ENCODE results near the gene ATP6V1E1. TPM values are rescaled to one million over a fixed set of nuclear protein-coding genes. Genes with fewer than 3 reads are reported as not detected.
"Not testable (repeated sequence)": the region's sequence is repeated elsewhere in the genome, so short reads cannot be mapped to it uniquely, and the experiment has no call there.

The ATP6V1E1 gene
- total RNA-seq: 10 to 100 TPM; 68.1 to 68.2 TPM

- peaks cover 11% of the 10 kb centered on the region for H3K36me3 Mint-ChIP-seq (ENCODE audit: low read depth)
- ATAC-seq (peak; percentile 100), DNase-seq (peak; percentile 97)
- H3K4me1 Mint-ChIP-seq (ENCODE audit: low read depth): peaks cover 16% of the 10 kb centered on the region
- intact Hi-C loops (cut with micrococcal nuclease): no loop called here
- H3K4me3 Mint-ChIP-seq: peak within 1 kb of the TSS; percentile 97
- CTCF ChIA-PET: interaction anchor here (1.4 kb wide), 1 partner anchor 447 kb away, joined by 4 read pairs; no protein-coding TSS in a partner anchor
- POLR2A ChIA-PET: interaction anchor here (1.2 kb wide), 1 partner anchor 10 kb away, joined by 4 read pairs; the partner anchor contains the start of gene BCL2L13
- H3K27ac Mint-ChIP-seq: peak within 1 kb of the TSS; percentile 97
- TF ChIP-seq CTCF (IDR thresholded peaks at IDR 0.05): no peak
- no peaks in the 10 kb centered on the region for H3K9me3 Mint-ChIP-seq
- no peaks in the 10 kb centered on the region for H3K27me3 Mint-ChIP-seq
Measured at GRCh38 chr22:17628406-17629172, at the start of gene ATP6V1E1. Gene ATP6V1E1, minus strand, starts transcription at chr22:17628749. Its CDS starts 114 bp downstream, at chr22:17628635.

GRCh38 chr22:17675584-17675983, 47.0 kb upstream of the ATP6V1E1 start:
- Mint-ChIP-seq H3K4me1 (ENCODE audit: low read depth) (peaks cover 30% of the 10 kb centered on the region), H3K9me3 (no peaks in the 10 kb centered on the region), H3K27me3 (no peaks in the 10 kb centered on the region), H3K27ac (no peak overlapping the region), H3K36me3 (ENCODE audit: low read depth) (peaks cover 4% of the 10 kb centered on the region), H3K4me3 (no peak overlapping the region)
- DNase-seq (no peak), ATAC-seq (no peak)
- ChIA-PET POLR2A (no interaction called here), CTCF (interaction anchor here (1.4 kb wide), 1 partner anchor 66 kb away, joined by 3 read pairs; no protein-coding TSS in a partner anchor)
- TF ChIP-seq CTCF (IDR thresholded peaks at IDR 0.05): no peak
- intact Hi-C loops (cut with micrococcal nuclease): no loop called here

GRCh38 chr22:17674152-17674551, 45.6 kb upstream of the ATP6V1E1 start:
- ChIA-PET CTCF (no interaction called here), POLR2A (no interaction called here)
- Mint-ChIP-seq H3K27me3 (no peaks in the 10 kb centered on the region), H3K36me3 (ENCODE audit: low read depth) (peaks cover 16% of the 10 kb centered on the region), H3K4me1 (ENCODE audit: low read depth) (peaks cover 30% of the 10 kb centered on the region), H3K27ac (peak overlapping the region; percentile 23), H3K9me3 (no peaks in the 10 kb centered on the region), H3K4me3 (no peak overlapping the region)
- no peak for TF ChIP-seq CTCF (IDR thresholded peaks at IDR 0.05)
- ATAC-seq (no peak), DNase-seq (no peak)
- intact Hi-C loops (cut with micrococcal nuclease): no loop called here

- no peaks in the 10 kb centered on the region for H3K27me3 Mint-ChIP-seq
- H3K4me1 Mint-ChIP-seq (ENCODE audit: low read depth): peaks cover 30% of the 10 kb centered on the region
- CTCF ChIA-PET: interaction anchor here (0.9 to 1.5 kb wide), 3 partner anchors 32 to 61 kb away, joined by 3 to 4 read pairs (median 4); partner anchors contain the start of gene BCL2L13
- ATAC-seq: peak; percentile 76
- H3K36me3 Mint-ChIP-seq (ENCODE audit: low read depth): peaks cover 17% of the 10 kb centered on the region
- H3K4me3 Mint-ChIP-seq: no peak overlapping the region
- no peaks in the 10 kb centered on the region for H3K9me3 Mint-ChIP-seq
- peak overlapping the region; percentile 75 for H3K27ac Mint-ChIP-seq
- no peak for TF ChIP-seq CTCF (IDR thresholded peaks at IDR 0.05)
- peak; percentile 54 for DNase-seq
- intact Hi-C loops (cut with micrococcal nuclease): no loop called here
- POLR2A ChIA-PET: interaction anchor here (1.0 kb wide), 1 partner anchor 34 kb away, joined by 3 read pairs; the partner anchor contains the start of gene BCL2L13
Measured at GRCh38 chr22:17672417-17672991, 44.0 kb upstream of the ATP6V1E1 start.

GRCh38 chr22:17671521-17672092, 43.1 kb upstream of the ATP6V1E1 start:
- H3K4me3 Mint-ChIP-seq; intact Hi-C loops (cut with micrococcal nuclease); H3K27me3 Mint-ChIP-seq; H3K9me3 Mint-ChIP-seq; DNase-seq; ATAC-seq: not testable (repeated sequence)
- CTCF ChIA-PET: interaction anchor here (0.9 to 1.1 kb wide), 2 partner anchors 31 to 62 kb away, joined by 3 to 4 read pairs; no protein-coding TSS in a partner anchor
- POLR2A ChIA-PET: interaction anchor here (0.7 kb wide), 1 partner anchor 166 kb away, joined by 3 read pairs; no protein-coding TSS in a partner anchor
- H3K4me1 Mint-ChIP-seq (ENCODE audit: low read depth): peaks cover 30% of the 10 kb centered on the region
- H3K27ac Mint-ChIP-seq: peak overlapping the region; percentile 21
- peaks cover 20% of the 10 kb centered on the region for H3K36me3 Mint-ChIP-seq (ENCODE audit: low read depth)
